ENCODE data around the gene ERVV-1. TPM values are rescaled to one million over a fixed set of nuclear protein-coding genes. Genes with fewer than 3 reads are reported as not detected.

ERVV-1 gene
- total RNA-seq, 3 donors from 2014 or later: not detected

- H3K27me3 ChIP-seq: no peaks in the 10 kb centered on the region
- H3K4me3 ChIP-seq: peak overlapping the region; percentile 40 to 67 (median 58)
- intact Hi-C loops (cut with DNase I; ENCODE audit: low total_unique reads): loop anchor here (2.0 kb wide), 1 partner anchor 55 kb away; no protein-coding TSS in a partner anchor
- peak; percentile 73 to 77 for DNase-seq (ENCODE audit: low spot score in 2 of 2)
- H3K36me3 ChIP-seq: no peaks in the 10 kb centered on the region
- H3K9me3 ChIP-seq: peaks cover 0 to 8% of the 10 kb centered on the region in 2 donors
- TF ChIP-seq POLR2A (IDR thresholded peaks at IDR 0.05) (no peak), POLR2AphosphoS5 (IDR thresholded peaks at IDR 0.05) (no peak)
- TF ChIP-seq, protein P1, sequence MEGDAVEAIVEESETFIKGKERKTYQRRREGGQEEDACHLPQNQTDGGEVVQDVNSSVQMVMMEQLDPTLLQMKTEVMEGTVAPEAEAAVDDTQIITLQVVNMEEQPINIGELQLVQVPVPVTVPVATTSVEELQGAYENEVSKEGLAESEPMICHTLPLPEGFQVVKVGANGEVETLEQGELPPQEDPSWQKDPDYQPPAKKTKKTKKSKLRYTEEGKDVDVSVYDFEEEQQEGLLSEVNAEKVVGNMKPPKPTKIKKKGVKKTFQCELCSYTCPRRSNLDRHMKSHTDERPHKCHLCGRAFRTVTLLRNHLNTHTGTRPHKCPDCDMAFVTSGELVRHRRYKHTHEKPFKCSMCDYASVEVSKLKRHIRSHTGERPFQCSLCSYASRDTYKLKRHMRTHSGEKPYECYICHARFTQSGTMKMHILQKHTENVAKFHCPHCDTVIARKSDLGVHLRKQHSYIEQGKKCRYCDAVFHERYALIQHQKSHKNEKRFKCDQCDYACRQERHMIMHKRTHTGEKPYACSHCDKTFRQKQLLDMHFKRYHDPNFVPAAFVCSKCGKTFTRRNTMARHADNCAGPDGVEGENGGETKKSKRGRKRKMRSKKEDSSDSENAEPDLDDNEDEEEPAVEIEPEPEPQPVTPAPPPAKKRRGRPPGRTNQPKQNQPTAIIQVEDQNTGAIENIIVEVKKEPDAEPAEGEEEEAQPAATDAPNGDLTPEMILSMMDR (IDR thresholded peaks at IDR 0.05): peak; percentile 33 to 49 (median 47)
- H3K27ac ChIP-seq: peak overlapping the region; percentile 66 to 82
- no peaks in the 10 kb centered on the region for H3K4me1 ChIP-seq
Observed at GRCh38 chr19:52993342-52994178, 20.2 kb upstream of the ERVV-1 start.

DNA sequence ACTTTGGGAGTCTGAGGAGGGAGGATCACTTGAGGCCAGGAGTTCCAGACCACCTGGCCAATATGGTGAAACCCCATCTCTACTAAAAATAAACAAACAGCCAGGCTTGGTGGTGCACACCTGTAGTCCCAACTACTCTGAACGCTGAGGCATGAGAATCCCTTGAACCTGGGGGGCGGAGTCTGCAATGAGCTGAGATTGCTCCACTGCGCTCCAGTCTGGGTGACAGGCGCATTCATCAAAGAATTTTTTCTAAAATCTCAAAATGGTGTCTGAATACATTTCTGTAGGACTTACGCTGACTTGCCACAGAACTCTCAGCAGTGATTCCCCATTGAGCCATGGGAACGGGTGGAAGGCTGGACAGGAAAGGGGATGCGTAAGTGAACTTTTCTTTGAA is 18.0 kb upstream of the ERVV-1 start:
- Histone ChIP-seq H3K4me3 (no peak overlapping the region), H3K36me3 (no peaks in the 10 kb centered on the region), H3K9me3 (peaks cover 0 to 8% of the 10 kb centered on the region in 2 donors), H3K4me1 (no peaks in the 10 kb centered on the region), H3K27me3 (no peaks in the 10 kb centered on the region), H3K27ac (no peak overlapping the region)
- intact Hi-C loops (cut with DNase I; ENCODE audit: low total_unique reads): no loop called here
- DNase-seq (ENCODE audit: low spot score in 2 of 2): no peak
- TF ChIP-seq, protein P1 (IDR thresholded peaks at IDR 0.05): no peak
- no peak for TF ChIP-seq POLR2AphosphoS5 (IDR thresholded peaks at IDR 0.05)
- no peak for TF ChIP-seq POLR2A (IDR thresholded peaks at IDR 0.05)

DNA sequence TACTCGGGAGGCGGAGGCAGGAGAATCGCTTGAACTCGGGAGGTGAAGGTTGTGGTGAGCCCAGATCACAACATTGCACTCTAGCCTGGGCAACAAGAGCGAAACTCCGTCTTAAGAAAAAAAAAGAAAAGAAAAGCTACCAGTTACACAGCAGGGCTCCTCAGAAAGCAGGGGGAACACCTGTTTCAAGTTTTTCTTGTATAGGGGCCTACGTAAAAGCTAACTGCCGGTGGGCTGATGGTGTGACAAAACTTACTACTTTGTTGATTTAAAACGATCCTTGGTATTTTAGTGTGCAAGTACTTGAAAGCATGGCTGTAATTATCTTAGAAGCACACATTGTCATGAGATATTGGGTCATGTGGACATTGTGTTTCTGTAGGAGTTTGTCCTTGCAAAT is 15.7 kb upstream of the ERVV-1 start:
- intact Hi-C loops (cut with DNase I; ENCODE audit: low total_unique reads): no loop called here
- Histone ChIP-seq H3K36me3 (no peaks in the 10 kb centered on the region), H3K4me3 (no peak overlapping the region), H3K27me3 (no peaks in the 10 kb centered on the region), H3K27ac (no peak overlapping the region), H3K9me3 (peaks cover 0 to 9% of the 10 kb centered on the region in 2 donors), H3K4me1 (no peaks in the 10 kb centered on the region)
- DNase-seq (ENCODE audit: low spot score in 2 of 2): no peak
- TF ChIP-seq, protein P1 (IDR thresholded peaks at IDR 0.05): no peak
- TF ChIP-seq POLR2A (IDR thresholded peaks at IDR 0.05) (no peak), POLR2AphosphoS5 (IDR thresholded peaks at IDR 0.05) (no peak)

- no peak overlapping the region for H3K27ac ChIP-seq
- H3K4me3 ChIP-seq: no peak overlapping the region
- TF ChIP-seq POLR2A (IDR thresholded peaks at IDR 0.05): no peak
- TF ChIP-seq POLR2AphosphoS5 (IDR thresholded peaks at IDR 0.05): no peak
- TF ChIP-seq, protein P1 (IDR thresholded peaks at IDR 0.05): no peak
- H3K36me3 ChIP-seq: no peaks in the 10 kb centered on the region
- H3K9me3 ChIP-seq: peaks cover 0 to 4% of the 10 kb centered on the region in 2 donors
- H3K27me3 ChIP-seq: no peaks in the 10 kb centered on the region
- no peaks in the 10 kb centered on the region for H3K4me1 ChIP-seq
- intact Hi-C loops (cut with DNase I; ENCODE audit: low total_unique reads): no loop called here
- DNase-seq (ENCODE audit: low spot score in 2 of 2): no peak
Observed at GRCh38 chr19:53002479-53002878, 11.2 kb upstream of the ERVV-1 start.

- Histone ChIP-seq H3K27me3 (no peaks in the 10 kb centered on the region), H3K9me3 (peaks cover 0 to 4% of the 10 kb centered on the region in 2 donors), H3K36me3 (no peaks in the 10 kb centered on the region), H3K4me1 (no peaks in the 10 kb centered on the region), H3K4me3 (no peak overlapping the region), H3K27ac (no peak overlapping the region)
- intact Hi-C loops (cut with DNase I; ENCODE audit: low total_unique reads): no loop called here
- TF ChIP-seq POLR2A (IDR thresholded peaks at IDR 0.05) (no peak), POLR2AphosphoS5 (IDR thresholded peaks at IDR 0.05) (no peak)
- TF ChIP-seq, protein P1 (IDR thresholded peaks at IDR 0.05): no peak
- no peak for DNase-seq (ENCODE audit: low spot score in 2 of 2)
Observed at GRCh38 chr19:53004242-53004641, 9.5 kb upstream of the ERVV-1 start.

Data from breast epithelium (tissue), 4 donors.